H1 (cell line): Measurements from ENCODE around the gene WNT9A.

Source experiments
- CEBPB ChIP-seq: IDR thresholded peaks from 2 replicates; pipeline ENCODE4 v1.6.1; 2012; ENCODE audit warnings: low read depth, low read length
- POLR2A ChIP-seq, 2 experiments: IDR thresholded peaks; 1 replicate in 1 of 2; 2 replicates in 1 of 2; pipeline ENCODE4 v1.6.1; 2011; ENCODE audit warnings: low read depth in 2 of 2, low read length in 2 of 2, mild to moderate bottlenecking in 2 of 2; ENCODE audit errors: control extremely low read depth in 1 of 2
- SAP30 ChIP-seq: fragments of 300-600 bp; sonication (generic); IDR thresholded peaks from 2 replicates; pipeline ENCODE4 v1.7.1; 2012; ENCODE audit warnings: low read length, moderate library complexity, mild to moderate bottlenecking, inconsistent platforms; ENCODE audit not compliant: insufficient read depth, insufficient replicate concordance
- SIRT6 ChIP-seq: IDR thresholded peaks from one replicate; pipeline ENCODE4 v1.7.1; 2012; ENCODE audit warnings: low read length, inconsistent platforms

GRCh38 chr1:227949341-227949921 is 1.7 kb upstream of the WNT9A start:
- no peak for TF ChIP-seq CEBPB
- no peak for TF ChIP-seq POLR2A (IDR thresholded peaks at IDR 0.05; ENCODE audit: control extremely low read depth in 1 of 2, low read depth in 2 of 2, low read length in 2 of 2)
- no peak for TF ChIP-seq SAP30
- TF ChIP-seq SIRT6 = no peak
